ENCODE data around the gene NT5C2. TPM values are rescaled to one million over a fixed set of nuclear protein-coding genes. Genes with fewer than 3 reads are reported as not detected.
A peak's percentile ranks its signal among the peaks of the same experiment; 100 is the strongest.

NT5C2 gene
- total RNA-seq, 2 experiments from 2014 or later: 39.3 to 44.3 TPM

- DNase-seq: no peak
- H3K9me3 Mint-ChIP-seq: no peaks in the 10 kb centered on the region
- H3K27ac Mint-ChIP-seq: no peak overlapping the region
- H3K4me1 Mint-ChIP-seq (ENCODE audit: low read depth): no peaks in the 10 kb centered on the region
- H3K36me3 Mint-ChIP-seq (ENCODE audit: low read depth): no peaks in the 10 kb centered on the region
- CTCF ChIA-PET: interaction anchor here (0.8 to 1.1 kb wide), 2 partner anchors 146 kb away, joined by 3 to 5 read pairs; no protein-coding TSS in a partner anchor
- no peaks in the 10 kb centered on the region for H3K27me3 Mint-ChIP-seq (ENCODE audit: low read depth)
- intact Hi-C loops (cut with micrococcal nuclease): loop anchor here (10.0 kb wide), 1 partner anchor 348 kb away; the partner anchor contains the start of genes ARL3 and SFXN2
- no peak overlapping the region for H3K4me3 Mint-ChIP-seq
These were observed 130.1 kb downstream of the NT5C2 start for GRCh38 chr10:103062854-103063590.

DNA sequence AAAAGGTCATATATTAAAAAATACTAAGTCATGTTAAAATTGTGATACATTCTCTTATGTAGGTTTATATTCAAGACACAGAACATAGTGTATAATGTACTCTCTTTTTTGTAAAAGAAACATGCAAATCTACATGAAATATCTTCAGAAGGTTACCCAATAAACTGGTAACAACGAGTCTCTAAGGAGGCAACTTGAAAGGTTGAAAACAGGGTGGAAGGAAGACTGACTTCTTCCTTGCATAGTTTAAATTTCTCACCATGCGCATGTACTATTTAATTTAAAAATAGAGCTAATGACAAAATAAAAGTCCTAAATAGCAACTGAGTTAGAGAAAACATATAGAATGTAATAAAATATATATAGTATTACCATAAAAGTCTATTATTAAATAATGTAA is 132.5 kb downstream of the NT5C2 start:
- CTCF ChIA-PET: interaction anchor here (0.9 to 1.2 kb wide), 2 partner anchors 144 to 381 kb away, joined by 3 read pairs; no protein-coding TSS in a partner anchor
- H3K4me3 Mint-ChIP-seq: no peak overlapping the region
- no peaks in the 10 kb centered on the region for H3K36me3 Mint-ChIP-seq (ENCODE audit: low read depth)
- peaks cover 2% of the 10 kb centered on the region for H3K4me1 Mint-ChIP-seq (ENCODE audit: low read depth)
- no peak overlapping the region for H3K27ac Mint-ChIP-seq
- no peaks in the 10 kb centered on the region for H3K9me3 Mint-ChIP-seq
- intact Hi-C loops (cut with micrococcal nuclease): loop anchor here (10.0 kb wide), 1 partner anchor 346 kb away; the partner anchor contains the start of genes ARL3 and SFXN2
- DNase-seq: no peak
- no peaks in the 10 kb centered on the region for H3K27me3 Mint-ChIP-seq (ENCODE audit: low read depth)

- Mint-ChIP-seq H3K4me3 (no peak overlapping the region), H3K9me3 (no peaks in the 10 kb centered on the region), H3K36me3 (ENCODE audit: low read depth) (no peaks in the 10 kb centered on the region), H3K27ac (no peak overlapping the region), H3K4me1 (ENCODE audit: low read depth) (peaks cover 18% of the 10 kb centered on the region), H3K27me3 (ENCODE audit: low read depth) (no peaks in the 10 kb centered on the region)
- no peak for DNase-seq
- intact Hi-C loops (cut with micrococcal nuclease): no loop called here
- CTCF ChIA-PET: interaction anchor here (1.2 to 1.6 kb wide), 2 partner anchors 11 to 140 kb away, joined by 3 to 10 read pairs; partner anchors contain the start of gene CNNM2
These were observed 135.0 kb downstream of the NT5C2 start for GRCh38 chr10:103058034-103058433.

DNA sequence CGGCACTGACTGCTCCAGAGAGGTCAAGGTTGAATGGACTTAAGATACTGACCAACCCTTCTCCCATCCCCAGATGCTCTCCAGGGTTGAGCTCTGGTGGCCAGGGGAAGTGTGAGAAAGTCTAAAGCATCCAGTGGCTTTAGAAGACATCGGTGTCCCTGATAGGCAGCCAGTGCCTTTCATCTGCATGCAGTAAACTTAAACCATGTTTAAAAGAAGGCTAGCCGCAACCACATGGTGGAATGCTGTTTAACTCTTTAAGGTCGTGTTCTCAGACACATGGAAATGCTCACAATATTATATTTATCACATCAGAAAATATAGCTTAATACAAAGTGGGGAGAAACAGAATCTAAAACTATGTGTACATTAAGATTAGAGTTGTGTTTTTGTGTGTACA is 138.0 kb downstream of the NT5C2 start:
- Mint-ChIP-seq H3K36me3 (ENCODE audit: low read depth) (no peaks in the 10 kb centered on the region), H3K9me3 (no peaks in the 10 kb centered on the region), H3K4me3 (no peak overlapping the region), H3K27ac (no peak overlapping the region), H3K4me1 (ENCODE audit: low read depth) (peaks cover 18% of the 10 kb centered on the region), H3K27me3 (ENCODE audit: low read depth) (no peaks in the 10 kb centered on the region)
- intact Hi-C loops (cut with micrococcal nuclease): no loop called here
- no peak for DNase-seq
- CTCF ChIA-PET: interaction anchor here (0.9 to 2.4 kb wide), 5 partner anchors 13 to 220 kb away, joined by 3 to 23 read pairs (median 4); partner anchors contain the start of genes CNNM2 and RPEL1

DNA sequence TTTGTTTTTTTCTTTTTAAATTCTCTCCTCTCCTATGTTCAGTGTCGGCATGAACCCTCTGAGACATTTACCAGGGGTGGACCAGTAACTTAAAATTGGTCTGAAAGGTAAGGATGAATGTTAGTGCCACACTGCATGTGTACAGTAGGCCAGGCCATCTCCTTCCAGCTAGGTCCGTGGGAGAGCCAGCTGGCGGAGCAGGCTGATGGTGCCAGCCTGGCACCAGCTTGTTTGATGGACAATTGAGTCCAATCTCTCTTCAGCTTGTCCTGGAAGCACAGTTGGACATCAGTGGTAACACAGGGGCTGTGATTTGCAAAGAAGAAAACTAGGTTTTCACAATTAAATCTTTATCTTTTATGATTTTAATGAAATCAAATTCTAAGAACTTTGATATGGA is 138.5 kb downstream of the NT5C2 start:
- Mint-ChIP-seq H3K36me3 (ENCODE audit: low read depth) (no peaks in the 10 kb centered on the region), H3K4me3 (peak overlapping the region; percentile 63)

DNA sequence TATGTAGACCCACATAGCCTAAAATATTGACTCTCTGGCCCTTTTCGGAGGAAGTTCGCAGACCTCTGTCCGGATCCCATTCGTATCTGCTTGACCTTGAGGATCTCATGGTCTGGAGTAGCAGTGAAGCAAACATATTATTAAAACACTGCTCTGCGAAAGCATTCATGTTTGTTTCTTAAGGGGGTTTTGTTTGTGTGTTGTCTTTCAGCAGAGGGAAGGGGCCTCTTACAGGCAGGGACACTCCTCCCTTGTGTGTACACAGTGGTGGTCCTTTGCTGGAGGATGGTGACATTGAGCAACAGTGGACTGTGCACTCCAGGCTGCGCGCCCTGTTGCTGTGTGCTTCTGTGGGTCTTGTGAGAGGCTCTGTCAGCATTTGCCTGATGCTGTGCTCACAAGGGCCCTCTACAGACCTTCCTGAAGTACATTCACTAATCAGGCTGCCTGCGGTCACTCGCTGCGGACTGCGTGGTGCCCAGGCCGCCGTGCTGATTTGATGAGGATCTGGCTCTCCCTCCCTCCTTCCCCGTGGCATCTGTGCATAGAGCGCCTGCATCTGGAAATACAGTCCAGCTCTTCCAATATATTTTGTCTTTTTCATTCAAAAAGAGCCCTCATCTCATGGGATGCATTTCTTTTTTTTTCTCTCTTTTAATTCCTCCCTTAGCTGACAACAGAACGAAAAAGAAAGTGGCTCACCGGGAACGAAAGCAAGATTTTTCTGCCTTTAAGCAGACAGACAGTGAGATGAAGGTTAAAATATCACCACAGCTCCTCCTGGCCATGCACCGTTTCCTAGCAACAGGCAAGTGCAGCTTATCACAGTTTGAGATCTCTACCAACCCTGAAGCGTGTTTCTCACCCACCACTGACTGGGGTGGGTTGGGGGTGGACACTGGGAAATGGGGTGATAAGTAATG is 139.2 kb downstream of the NT5C2 start:
- peaks cover 18% of the 10 kb centered on the region for H3K4me1 Mint-ChIP-seq (ENCODE audit: low read depth)
- intact Hi-C loops (cut with micrococcal nuclease): loop anchor here (1.0 kb wide), 1 partner anchor 136 kb away; the partner anchor contains the start of gene CNNM2

More for the DNA sequence above, 138.5 kb downstream of the NT5C2 start:
- DNase-seq: no peak
- Mint-ChIP-seq H3K9me3 (no peaks in the 10 kb centered on the region), H3K27ac (no peak overlapping the region), H3K27me3 (ENCODE audit: low read depth) (no peaks in the 10 kb centered on the region), H3K4me1 (ENCODE audit: low read depth) (peaks cover 18% of the 10 kb centered on the region)
- CTCF ChIA-PET: interaction anchor here (0.7 to 2.4 kb wide), 9 partner anchors 11 to 219 kb away, joined by 3 to 23 read pairs (median 3); partner anchors contain the start of genes CNNM2 and RPEL1
- intact Hi-C loops (cut with micrococcal nuclease): loop anchor here (1.0 kb wide), 1 partner anchor 136 kb away; the partner anchor contains the start of gene CNNM2

GRCh38 chr10:103049237-103049636 is 143.8 kb downstream of the NT5C2 start:
- Mint-ChIP-seq H3K4me3 (no peak overlapping the region), H3K36me3 (ENCODE audit: low read depth) (no peaks in the 10 kb centered on the region), H3K27me3 (ENCODE audit: low read depth) (no peaks in the 10 kb centered on the region), H3K4me1 (ENCODE audit: low read depth) (peaks cover 8% of the 10 kb centered on the region), H3K27ac (no peak overlapping the region), H3K9me3 (no peaks in the 10 kb centered on the region)
- DNase-seq: no peak
- intact Hi-C loops (cut with micrococcal nuclease): no loop called here
- CTCF ChIA-PET: interaction anchor here (0.8 kb wide), 1 partner anchor 442 kb away, joined by 3 read pairs; no protein-coding TSS in a partner anchor

More for the DNA sequence above, 139.2 kb downstream of the NT5C2 start:
- Mint-ChIP-seq H3K27me3 (ENCODE audit: low read depth) (no peaks in the 10 kb centered on the region), H3K36me3 (ENCODE audit: low read depth) (no peaks in the 10 kb centered on the region), H3K9me3 (no peaks in the 10 kb centered on the region), H3K4me3 (peak overlapping the region; percentile 63), H3K27ac (peak overlapping the region; percentile 33)
- peak; percentile 66 for DNase-seq
- CTCF ChIA-PET: interaction anchor here (0.6 to 2.4 kb wide), 12 partner anchors 12 to 219 kb away, joined by 3 to 23 read pairs (median 3); partner anchors contain the start of genes CNNM2, CYP17A1 and RPEL1

GRCh38 chr10:103047381-103047780 is 145.7 kb downstream of the NT5C2 start:
- intact Hi-C loops (cut with micrococcal nuclease): no loop called here

GRCh38 chr10:103045961-103046360 is 147.1 kb downstream of the NT5C2 start:
- intact Hi-C loops (cut with micrococcal nuclease): no loop called here
- Mint-ChIP-seq H3K36me3 (ENCODE audit: low read depth) (no peaks in the 10 kb centered on the region), H3K9me3 (no peaks in the 10 kb centered on the region), H3K27ac (no peak overlapping the region), H3K4me1 (ENCODE audit: low read depth) (no peaks in the 10 kb centered on the region), H3K27me3 (ENCODE audit: low read depth) (no peaks in the 10 kb centered on the region), H3K4me3 (no peak overlapping the region)
- DNase-seq: no peak
- CTCF ChIA-PET: interaction anchor here (0.7 kb wide), 1 partner anchor 129 kb away, joined by 4 read pairs; no protein-coding TSS in a partner anchor

More at GRCh38 chr10:103047381-103047780, 145.7 kb downstream of the NT5C2 start:
- Mint-ChIP-seq H3K27ac (no peak overlapping the region), H3K27me3 (ENCODE audit: low read depth) (no peaks in the 10 kb centered on the region), H3K4me3 (no peak overlapping the region), H3K4me1 (ENCODE audit: low read depth) (no peaks in the 10 kb centered on the region), H3K9me3 (no peaks in the 10 kb centered on the region), H3K36me3 (ENCODE audit: low read depth) (no peaks in the 10 kb centered on the region)
- DNase-seq: no peak
- CTCF ChIA-PET: interaction anchor here (0.8 to 1.3 kb wide), 2 partner anchors 88 to 130 kb away, joined by 3 read pairs; partner anchors contain the start of gene CNNM2

DNA sequence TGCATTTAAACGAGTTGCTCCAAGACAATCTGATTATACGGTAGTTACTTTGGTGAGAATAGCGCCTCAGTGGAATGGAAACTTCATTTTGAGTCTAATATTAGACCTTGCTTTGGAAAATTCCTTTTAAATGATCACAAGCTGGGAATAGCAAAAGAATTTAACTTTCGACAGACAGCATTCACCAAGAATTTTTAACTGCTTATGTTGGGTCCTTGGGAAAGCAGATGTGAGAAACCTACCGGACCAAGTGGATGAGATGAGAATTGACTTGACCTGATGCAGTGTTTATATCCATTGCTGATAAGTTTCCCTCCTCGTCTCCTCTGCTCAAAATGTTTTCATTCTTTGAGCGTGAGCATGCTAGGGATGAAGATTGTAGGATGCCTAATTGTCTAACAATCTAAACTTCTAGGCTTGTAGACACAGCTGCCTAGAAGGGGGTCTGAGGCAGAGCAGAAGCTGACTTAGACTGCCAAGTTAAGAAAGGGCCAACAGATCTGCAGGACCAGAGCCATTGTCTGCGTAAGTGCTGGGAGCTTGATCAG is 148.1 kb downstream of the NT5C2 start:
- DNase-seq: no peak
- no peak overlapping the region for H3K4me3 Mint-ChIP-seq
- H3K36me3 Mint-ChIP-seq (ENCODE audit: low read depth): no peaks in the 10 kb centered on the region
- intact Hi-C loops (cut with micrococcal nuclease): no loop called here
- no peaks in the 10 kb centered on the region for H3K9me3 Mint-ChIP-seq
- H3K27ac Mint-ChIP-seq: no peak overlapping the region
- H3K4me1 Mint-ChIP-seq (ENCODE audit: low read depth): no peaks in the 10 kb centered on the region
- H3K27me3 Mint-ChIP-seq (ENCODE audit: low read depth): no peaks in the 10 kb centered on the region
- CTCF ChIA-PET: no interaction called here

- H3K4me3 Mint-ChIP-seq: no peak overlapping the region
- CTCF ChIA-PET: interaction anchor here (1.1 kb wide), 1 partner anchor 125 kb away, joined by 3 read pairs; the partner anchor contains the start of gene CNNM2
- H3K4me1 Mint-ChIP-seq (ENCODE audit: low read depth): no peaks in the 10 kb centered on the region
- DNase-seq: peak; percentile 8
- no peaks in the 10 kb centered on the region for H3K27me3 Mint-ChIP-seq (ENCODE audit: low read depth)
- H3K36me3 Mint-ChIP-seq (ENCODE audit: low read depth): no peaks in the 10 kb centered on the region
- no peaks in the 10 kb centered on the region for H3K9me3 Mint-ChIP-seq
- no peak overlapping the region for H3K27ac Mint-ChIP-seq
- intact Hi-C loops (cut with micrococcal nuclease): no loop called here
These were observed 150.2 kb downstream of the NT5C2 start for GRCh38 chr10:103042908-103043307.
